Liver (tissue), 9 donors: ENCODE measurements around the gene MED4. TPM values are rescaled to one million over a fixed set of nuclear protein-coding genes. Genes with fewer than 3 reads are reported as not detected.
A peak's percentile ranks its signal among the peaks of the same experiment; 100 is the strongest.

ENCODE experiments used
- DNase-seq: peaks from one replicate; pipeline ENCODE4 v3.0.0-alpha.2; 2017; ENCODE audit warnings: low spot score
- H3K27ac ChIP-seq, 2 donors: one replicate each; pipeline ENCODE4 v1.7.0; 2013; ENCODE audit warnings: inconsistent platforms in 2 of 2, low read length in 2 of 2, control low read depth in 1 of 2, low read depth in 1 of 2, mild to moderate bottlenecking in 1 of 2
- H3K27me3 ChIP-seq, 4 donors: one replicate each; pipeline versions ENCODE4 v1.6.1 to v1.7.0; 2013; ENCODE audit warnings: low read length in 3 of 4, inconsistent platforms in 1 of 4, mild to moderate bottlenecking in 1 of 4, moderate library complexity in 1 of 4; ENCODE audit not compliant: control insufficient read depth in 4 of 4, insufficient read depth in 4 of 4
- H3K36me3 ChIP-seq, 4 donors: one replicate each; pipeline versions ENCODE4 v1.6.1 to v1.7.0; 2013; ENCODE audit warnings: low read length in 3 of 4, mild to moderate bottlenecking in 3 of 4, low read depth in 1 of 4, moderate library complexity in 1 of 4; ENCODE audit not compliant: control insufficient read depth in 4 of 4, insufficient read depth in 3 of 4
- H3K4me1 ChIP-seq, 4 donors: one replicate each; pipeline versions ENCODE4 v1.6.1 to v1.7.0; 2013; ENCODE audit warnings: low read length in 3 of 4, mild to moderate bottlenecking in 3 of 4, moderate library complexity in 1 of 4; ENCODE audit not compliant: control insufficient read depth in 4 of 4, insufficient read depth in 4 of 4
- H3K4me3 ChIP-seq, 3 donors: one replicate each; pipeline versions ENCODE4 v1.6.1 to v1.7.0; 2013; ENCODE audit warnings: low read length in 3 of 3, control low read depth in 1 of 3, low read depth in 1 of 3, mild to moderate bottlenecking in 1 of 3
- H3K9ac ChIP-seq, 2 donors: one replicate each; pipeline ENCODE4 v1.7.0; 2013; ENCODE audit warnings: low read length in 2 of 2, mild to moderate bottlenecking in 2 of 2, moderate library complexity in 2 of 2, control low read depth in 1 of 2, low read depth in 1 of 2
- H3K9me3 ChIP-seq, 4 donors: one replicate each; pipeline versions ENCODE4 v1.6.1 to v1.7.0; 2013; ENCODE audit warnings: low read length in 3 of 4; ENCODE audit not compliant: control insufficient read depth in 4 of 4
- EGR1 ChIP-seq, 2 donors: IDR thresholded peaks; 2 replicates each; pipeline ENCODE4 v1.6.1; 2016 to 2018; ENCODE audit warnings: antibody characterized with exemption in 2 of 2, low read depth in 2 of 2
- FOXA1 ChIP-seq: IDR thresholded peaks from 2 replicates; pipeline ENCODE4 v1.6.1; 2016; ENCODE audit warnings: antibody characterized with exemption
- FOXA2 ChIP-seq: IDR thresholded peaks from 2 replicates; pipeline ENCODE4 v1.6.1; 2016; ENCODE audit warnings: antibody characterized with exemption
- GABPA ChIP-seq, 2 donors: IDR thresholded peaks in 1 of 2; conservative IDR thresholded peaks in 1 of 2; 2 replicates each; pipeline ENCODE4 v1.6.1; 2016; ENCODE audit warnings: antibody characterized with exemption in 2 of 2, mild to moderate bottlenecking in 1 of 2, moderate library complexity in 1 of 2
- HNF4A ChIP-seq, 2 donors: conservative IDR thresholded peaks; 2 replicates each; pipeline ENCODE4 v1.6.1; 2016; ENCODE audit warnings: antibody characterized with exemption in 2 of 2, mild to moderate bottlenecking in 2 of 2
- JUND ChIP-seq, 2 donors: IDR thresholded peaks; 2 replicates each; pipeline ENCODE4 v1.6.1; 2016; ENCODE audit warnings: antibody characterized with exemption in 2 of 2
- NR2F2 ChIP-seq: IDR thresholded peaks from 2 replicates; pipeline ENCODE4 v1.6.1; 2016; ENCODE audit warnings: antibody characterized with exemption
- REST ChIP-seq: IDR thresholded peaks from 2 replicates; pipeline ENCODE4 v1.6.1; 2016; ENCODE audit warnings: antibody characterized with exemption, mild to moderate bottlenecking
- RXRA ChIP-seq, 2 donors: IDR thresholded peaks; 2 replicates each; pipeline ENCODE4 v1.6.1; 2017 to 2018; ENCODE audit warnings: antibody characterized with exemption in 2 of 2, mild to moderate bottlenecking in 1 of 2
- SP1 ChIP-seq: IDR thresholded peaks from 2 replicates; pipeline ENCODE4 v1.6.1; 2018; ENCODE audit warnings: antibody characterized with exemption, mild to moderate bottlenecking
- YY1 ChIP-seq: IDR thresholded peaks from 2 replicates; pipeline ENCODE4 v1.6.1; 2016; ENCODE audit warnings: antibody characterized with exemption, mild to moderate bottlenecking
- WGBS: extraction: QIAGEN DNeasy Blood & Tissue Kit; methylation state at CpG from one replicate; pipeline ENCODE4 v1.1.7; 2013; 5-methylcytosine and 5-hydroxymethylcytosine counted together
- polyA plus RNA-seq, 2 donors: library from polyadenylated mRNA; stranded (reverse) in 1 of 2; unstranded in 1 of 2; fragments of 200-250 nt in 1 of 2; fragments of >200 nt in 1 of 2; fragmentation: Nextera tagmentation in 1 of 2; extraction: Ambion mirVana in 1 of 2; gene quantifications; one replicate each; pipeline versions ENCODE4 v1.2.1 to v1.2.3, GENCODE V29; 2013 to 2015
- total RNA-seq, 2 donors: library from RNA; depleted of rRNA; stranded (reverse); fragments of >200 nt; gene quantifications; one replicate each; pipeline ENCODE4 v1.2.3, GENCODE V29; 2014
- TF ChIP-seq, protein P1 (sequence below): IDR thresholded peaks from 2 replicates; pipeline ENCODE4 v1.6.1; 2016; ENCODE audit warnings: antibody characterized with exemption
- TF ChIP-seq, protein P2 (sequence below): IDR thresholded peaks from 2 replicates; pipeline ENCODE4 v1.6.1; 2016; ENCODE audit warnings: antibody characterized with exemption
- donor health status: healthy.
- donor health status: healthy.
- donor health status: healthy.
- donor health status: healthy.
- donor health status: healthy.

The MED4 gene
- total and polyA plus RNA-seq, 4 donors, result 18.2 to 32.4 (median 22.6) TPM

DNA sequence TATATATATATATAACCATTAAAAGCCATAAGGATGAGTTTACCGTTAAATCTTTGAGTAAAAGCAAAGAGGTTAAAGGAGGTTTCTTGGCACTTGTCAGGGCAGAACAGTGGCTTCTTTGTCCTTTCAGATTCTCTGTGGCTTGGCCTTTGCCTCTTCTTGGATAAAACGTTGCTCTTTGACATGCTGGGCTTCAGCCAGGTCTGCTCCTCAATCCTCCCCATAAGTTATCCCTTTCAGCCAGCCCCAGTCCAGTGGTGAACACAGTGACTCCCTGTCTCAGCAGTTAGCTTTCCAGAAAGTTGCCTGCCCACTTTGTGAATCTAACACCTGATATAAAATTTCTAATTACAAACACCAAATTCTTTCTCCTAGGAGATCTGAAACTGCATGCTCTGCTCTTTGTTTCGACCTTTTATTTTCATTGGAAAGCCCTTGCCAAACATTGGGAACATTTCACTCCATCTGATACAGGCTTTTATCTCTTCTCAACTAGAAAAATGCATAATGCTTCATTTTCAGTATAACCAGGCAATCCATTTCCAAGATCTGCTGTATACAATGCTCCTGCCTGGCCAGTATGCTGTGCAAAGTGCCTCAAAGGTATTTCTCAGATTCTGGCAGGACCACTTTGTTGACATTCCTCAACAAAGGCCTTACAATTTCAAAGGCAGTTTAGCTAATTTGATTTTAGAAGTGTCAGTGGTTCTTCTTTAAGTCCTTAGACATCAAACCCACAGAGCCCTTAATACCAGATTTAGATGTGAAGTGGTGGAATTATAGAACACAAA lies 16.2 kb upstream of the MED4 start:
- DNase-seq, result no peak
- peaks cover 0 to 10% (median 6%) of the 10 kb centered on the region in 4 donors for H3K4me1 ChIP-seq

GRCh38 chr13:48110132-48110868 lies 15.4 kb upstream of the MED4 start:
- no peaks in the 10 kb centered on the region for H3K27me3 ChIP-seq
- DNase-seq, result no peak
- peaks cover 0 to 10% (median 6%) of the 10 kb centered on the region in 4 donors for H3K4me1 ChIP-seq
- 65% methylated on average over 3 of the region's 3 CpGs for WGBS
- H3K4me3 ChIP-seq, result no peak overlapping the region
- H3K9me3 ChIP-seq, result no peaks in the 10 kb centered on the region
- TF ChIP-seq SP1 (peak; percentile 21), HNF4A (conservative IDR thresholded peaks at IDR 0.05) (peak in 1 of 2 donors; percentile 11), REST (no peak), GABPA (IDR thresholded peaks at IDR 0.05 in 1 of 2, conservative IDR thresholded peaks at IDR 0.05 in 1 of 2) (peak in 1 of 2 donors; percentile 31), JUND (IDR thresholded peaks at IDR 0.05) (no peak), FOXA1 (no peak), FOXA2 (no peak), YY1 (no peak)
- TF ChIP-seq, protein P1, sequence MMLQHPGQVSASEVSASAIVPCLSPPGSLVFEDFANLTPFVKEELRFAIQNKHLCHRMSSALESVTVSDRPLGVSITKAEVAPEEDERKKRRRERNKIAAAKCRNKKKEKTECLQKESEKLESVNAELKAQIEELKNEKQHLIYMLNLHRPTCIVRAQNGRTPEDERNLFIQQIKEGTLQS, result no peak
- peak overlapping the region; percentile 7 to 61 for H3K27ac ChIP-seq
- H3K9ac ChIP-seq, result peak overlapping the region in 1 of 2 donors; percentile 38
- no peaks in the 10 kb centered on the region for H3K36me3 ChIP-seq

More for the DNA sequence above, 16.2 kb upstream of the MED4 start:
- Histone ChIP-seq H3K9me3 (no peaks in the 10 kb centered on the region), H3K27me3 (no peaks in the 10 kb centered on the region), H3K4me3 (no peak overlapping the region), H3K9ac (no peak overlapping the region), H3K36me3 (no peaks in the 10 kb centered on the region), H3K27ac (peak overlapping the region; percentile 15 to 38)
- no peak for TF ChIP-seq RXRA (IDR thresholded peaks at IDR 0.05)
- peak; percentile 88 for TF ChIP-seq NR2F2
- no peak for TF ChIP-seq GABPA (IDR thresholded peaks at IDR 0.05 in 1 of 2, conservative IDR thresholded peaks at IDR 0.05 in 1 of 2)
- WGBS, result 35% methylated on average over 3 of the region's 3 CpGs

- 90% methylated on average over 4 of the region's 4 CpGs for WGBS
- no peaks in the 10 kb centered on the region for H3K9me3 ChIP-seq
- H3K9ac ChIP-seq, result no peak overlapping the region
- H3K36me3 ChIP-seq, result no peaks in the 10 kb centered on the region
- H3K27me3 ChIP-seq, result no peaks in the 10 kb centered on the region
- no peak for DNase-seq
- H3K27ac ChIP-seq, result no peak overlapping the region
- H3K4me3 ChIP-seq, result no peak overlapping the region
- H3K4me1 ChIP-seq, result peaks cover 0 to 10% (median 6%) of the 10 kb centered on the region in 4 donors
- TF ChIP-seq, protein P1, result no peak
- TF ChIP-seq REST (no peak), HNF4A (conservative IDR thresholded peaks at IDR 0.05) (no peak), EGR1 (IDR thresholded peaks at IDR 0.05; ENCODE audit: low read depth in 2 of 2) (no peak), SP1 (no peak), FOXA2 (no peak), JUND (IDR thresholded peaks at IDR 0.05) (no peak)
- TF ChIP-seq, protein P2, sequence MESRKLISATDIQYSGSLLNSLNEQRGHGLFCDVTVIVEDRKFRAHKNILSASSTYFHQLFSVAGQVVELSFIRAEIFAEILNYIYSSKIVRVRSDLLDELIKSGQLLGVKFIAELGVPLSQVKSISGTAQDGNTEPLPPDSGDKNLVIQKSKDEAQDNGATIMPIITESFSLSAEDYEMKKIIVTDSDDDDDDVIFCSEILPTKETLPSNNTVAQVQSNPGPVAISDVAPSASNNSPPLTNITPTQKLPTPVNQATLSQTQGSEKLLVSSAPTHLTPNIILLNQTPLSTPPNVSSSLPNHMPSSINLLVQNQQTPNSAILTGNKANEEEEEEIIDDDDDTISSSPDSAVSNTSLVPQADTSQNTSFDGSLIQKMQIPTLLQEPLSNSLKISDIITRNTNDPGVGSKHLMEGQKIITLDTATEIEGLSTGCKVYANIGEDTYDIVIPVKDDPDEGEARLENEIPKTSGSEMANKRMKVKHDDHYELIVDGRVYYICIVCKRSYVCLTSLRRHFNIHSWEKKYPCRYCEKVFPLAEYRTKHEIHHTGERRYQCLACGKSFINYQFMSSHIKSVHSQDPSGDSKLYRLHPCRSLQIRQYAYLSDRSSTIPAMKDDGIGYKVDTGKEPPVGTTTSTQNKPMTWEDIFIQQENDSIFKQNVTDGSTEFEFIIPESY, result no peak
Observed at GRCh38 chr13:48108106-48108505, 13.2 kb upstream of the MED4 start.
